KMS-11 (cell line): Measurements from ENCODE around the gene EIF5A.

Experiments
- H2AFZ ChIP-seq: fragments of 200-600 bp; sonication (generic); 2 replicates; pipeline ENCODE4 v1.6.1; 2016; ENCODE audit warnings: antibody characterized with exemption, mixed run types, low read depth
- H3K27ac ChIP-seq: fragments of 200-600 bp; sonication (generic); 2 replicates; pipeline ENCODE4 v1.6.1; 2016; ENCODE audit warnings: mild to moderate bottlenecking, mixed run types
- H3K27me3 ChIP-seq: fragments of 200-600 bp; sonication (generic); 2 replicates; pipeline ENCODE4 v1.6.1; 2017; ENCODE audit warnings: mild to moderate bottlenecking, low read depth, mixed run types, moderate library complexity; ENCODE audit not compliant: insufficient read depth
- H3K36me3 ChIP-seq: fragments of 200-600 bp; sonication (generic); 2 replicates; pipeline ENCODE4 v1.6.1; 2017; ENCODE audit warnings: mild to moderate bottlenecking, mixed run types; ENCODE audit not compliant: insufficient read depth
- H3K4me1 ChIP-seq: fragments of 200-600 bp; sonication (generic); 2 replicates; pipeline ENCODE4 v1.6.1; 2016; ENCODE audit warnings: mild to moderate bottlenecking, low read depth, mixed run types; ENCODE audit not compliant: poor library complexity, severe bottlenecking
- H3K4me2 ChIP-seq: fragments of 200-600 bp; sonication (generic); 2 replicates; pipeline ENCODE4 v1.7.0; 2016; ENCODE audit warnings: mild to moderate bottlenecking, mixed run types
- H3K4me3 ChIP-seq: fragments of 200-600 bp; sonication (generic); IDR thresholded peaks from 2 replicates; pipeline ENCODE4 v1.6.1; 2017; ENCODE audit warnings: low read depth, low read length, mixed read lengths; ENCODE audit not compliant: insufficient read depth
- H3K79me2 ChIP-seq: fragments of 200-600 bp; sonication (generic); 2 replicates; pipeline ENCODE4 v1.6.1; 2016; ENCODE audit warnings: low read depth, mixed run types; ENCODE audit not compliant: insufficient read depth
- H3K9ac ChIP-seq: fragments of 200-600 bp; sonication (generic); 2 replicates; pipeline ENCODE4 v1.6.1; 2016; ENCODE audit warnings: mild to moderate bottlenecking, mixed run types
- H4K20me1 ChIP-seq: fragments of 200-600 bp; sonication (generic); 2 replicates; pipeline ENCODE4 v1.6.1; 2016; ENCODE audit warnings: mild to moderate bottlenecking, mixed run types; ENCODE audit not compliant: insufficient read depth
- TF ChIP-seq, protein P1 (sequence below): fragments of 200-600 bp; sonication (generic); conservative IDR thresholded peaks from 2 replicates; pipeline ENCODE4 v1.6.1; 2017; ENCODE audit warnings: low read depth, mild to moderate bottlenecking, antibody characterized with exemption, low read length, moderate library complexity, mixed read lengths

EIF5A gene

GRCh38 chr17:7361906-7362305 is 54.5 kb downstream of the EIF5A start:
- Histone ChIP-seq H3K9ac (no peak overlapping the region), H4K20me1 (no peaks in the 10 kb centered on the region), H2AFZ (no peak overlapping the region), H3K4me2 (no peak overlapping the region), H3K4me3 (no peak overlapping the region), H3K36me3 (no peaks in the 10 kb centered on the region), H3K4me1 (no peaks in the 10 kb centered on the region), H3K27me3 (no peaks in the 10 kb centered on the region), H3K27ac (no peak overlapping the region), H3K79me2 (no peaks in the 10 kb centered on the region)
- TF ChIP-seq, protein P1, sequence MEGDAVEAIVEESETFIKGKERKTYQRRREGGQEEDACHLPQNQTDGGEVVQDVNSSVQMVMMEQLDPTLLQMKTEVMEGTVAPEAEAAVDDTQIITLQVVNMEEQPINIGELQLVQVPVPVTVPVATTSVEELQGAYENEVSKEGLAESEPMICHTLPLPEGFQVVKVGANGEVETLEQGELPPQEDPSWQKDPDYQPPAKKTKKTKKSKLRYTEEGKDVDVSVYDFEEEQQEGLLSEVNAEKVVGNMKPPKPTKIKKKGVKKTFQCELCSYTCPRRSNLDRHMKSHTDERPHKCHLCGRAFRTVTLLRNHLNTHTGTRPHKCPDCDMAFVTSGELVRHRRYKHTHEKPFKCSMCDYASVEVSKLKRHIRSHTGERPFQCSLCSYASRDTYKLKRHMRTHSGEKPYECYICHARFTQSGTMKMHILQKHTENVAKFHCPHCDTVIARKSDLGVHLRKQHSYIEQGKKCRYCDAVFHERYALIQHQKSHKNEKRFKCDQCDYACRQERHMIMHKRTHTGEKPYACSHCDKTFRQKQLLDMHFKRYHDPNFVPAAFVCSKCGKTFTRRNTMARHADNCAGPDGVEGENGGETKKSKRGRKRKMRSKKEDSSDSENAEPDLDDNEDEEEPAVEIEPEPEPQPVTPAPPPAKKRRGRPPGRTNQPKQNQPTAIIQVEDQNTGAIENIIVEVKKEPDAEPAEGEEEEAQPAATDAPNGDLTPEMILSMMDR, result no peak
